A549 (cell line): ENCODE results near the gene ARID3A. TPM values are rescaled to one million over a fixed set of nuclear protein-coding genes. Genes with fewer than 3 reads are reported as not detected.
"Not testable (repeated sequence)": the region's sequence is repeated elsewhere in the genome, so short reads cannot be mapped to it uniquely, and the experiment has no call there.

Source experiments
- ATAC-seq, 2 experiments: fragments of 200-7000 bp in 1 of 2; fragments of >200 bp in 1 of 2; cut with Nextera tagmentation in 1 of 2; cut with Tn5 transposase in 1 of 2; 3 replicates each; pipeline versions ENCODE4 v1.8.0 to v1.9.1; 2018 to 2020; ENCODE audit warnings: mild to moderate bottlenecking in 1 of 2, moderate library complexity in 1 of 2
- CTCF ChIA-PET: fragments of 300-600 bp; sonication (Branson Sonifier 250); formaldehyde crosslinking; extraction: SDS; loops from one replicate; lab custom pipeline; 2021; ENCODE audit warnings: antibody characterized with exemption, inconsistent platforms; lab: Yijun Ruan, JAX
- POLR2A ChIA-PET: fragments of 350-600 bp; formaldehyde crosslinking; extraction: SDS; loops from one replicate; lab custom pipeline; 2021; ENCODE audit warnings: antibody characterized with exemption, inconsistent platforms; lab: Yijun Ruan, JAX
- DNase-seq, 2 experiments: peaks; one replicate each; pipeline versions ENCODE4 v3.0.0 to v3.0.0-alpha.2; 2011 to 2016; ENCODE audit warnings: low read depth in 1 of 2, low spot score in 1 of 2
- FAIRE-seq: peaks from 2 replicates; lab custom pipeline; 2011; peaks lifted over from hg19 to GRCh38; lab: Jason Lieb, UNC
- H3K27ac ChIP-seq, 2 experiments: fragments of >200 bp; sonication (Bioruptor Twin); formaldehyde crosslinking; 3 replicates each; pipeline ENCODE4 v1.5.1; 2016 to 2017
- H3K4me1 ChIP-seq: fragments of >200 bp; sonication (Bioruptor Twin); formaldehyde crosslinking; 3 replicates; pipeline ENCODE4 v1.6.1; 2016
- H3K4me2 ChIP-seq: fragments of >200 bp; sonication (Bioruptor Twin); formaldehyde crosslinking; 3 replicates; pipeline ENCODE4 v1.6.1; 2016
- H3K4me3 ChIP-seq: fragments of >200 bp; sonication (Bioruptor Twin); formaldehyde crosslinking; 3 replicates; pipeline ENCODE4 v1.5.1; 2016
- H3K9me3 ChIP-seq: fragments of >200 bp; sonication (Bioruptor Twin); formaldehyde crosslinking; 3 replicates; pipeline ENCODE4 v1.6.1; 2016
- BCL3 ChIP-seq: fragments of >200 bp; sonication (Bioruptor Twin); formaldehyde crosslinking; IDR thresholded peaks from 3 replicates; pipeline ENCODE4 v1.6.1; 2016
- E2F6 ChIP-seq: IDR thresholded peaks from 2 replicates; pipeline ENCODE4 v1.6.1; 2012; ENCODE audit warnings: low read depth, borderline replicate concordance
- FOXS1 ChIP-seq: fragments of 250-450 bp; sonication (Bioruptor Pico); IDR thresholded peaks from 2 replicates; pipeline ENCODE4 v1.5.0; 2020; ENCODE audit warnings: mild to moderate bottlenecking, moderate library complexity
- HOXB5 ChIP-seq: fragments of 250-450 bp; sonication (Bioruptor Pico); IDR thresholded peaks from 2 replicates; pipeline ENCODE4 v1.5.0; 2020; ENCODE audit warnings: mild to moderate bottlenecking, moderate library complexity
- JUN ChIP-seq, 2 experiments: fragments of >200 bp; sonication (Bioruptor Twin); formaldehyde crosslinking; IDR thresholded peaks; 2 replicates in 1 of 2; 3 replicates in 1 of 2; pipeline ENCODE4 v1.6.1; 2016 to 2017
- JUNB ChIP-seq: fragments of >200 bp; sonication (Bioruptor Twin); formaldehyde crosslinking; IDR thresholded peaks from 2 replicates; pipeline ENCODE4 v1.6.1; 2016
- KDM5A ChIP-seq: fragments of 200-600 bp; sonication (generic); IDR thresholded peaks from 2 replicates; pipeline ENCODE4 v1.6.1; 2016; ENCODE audit warnings: antibody characterized with exemption, mild to moderate bottlenecking
- MAFK ChIP-seq: fragments of 450-650 bp; IDR thresholded peaks from 2 replicates; pipeline ENCODE4 v1.6.1; 2014; ENCODE audit not compliant: partially characterized antibody
- PBX3 ChIP-seq: IDR thresholded peaks from 2 replicates; pipeline ENCODE4 v1.6.1; 2012
- PHF8 ChIP-seq: fragments of 200-600 bp; sonication (generic); IDR thresholded peaks from 2 replicates; pipeline ENCODE4 v1.6.1; 2016; ENCODE audit warnings: low read depth, mild to moderate bottlenecking, antibody characterized with exemption, moderate library complexity, borderline replicate concordance
- POLR2A ChIP-seq: IDR thresholded peaks from 2 replicates; pipeline ENCODE4 v1.6.1; 2012; ENCODE audit warnings: mild to moderate bottlenecking, low read length
- RARB ChIP-seq: fragments of 250-450 bp; sonication (Bioruptor Pico); IDR thresholded peaks from 2 replicates; pipeline ENCODE4 v1.8.0; 2021; ENCODE audit warnings: mild to moderate bottlenecking, moderate library complexity
- ZFP36 ChIP-seq: fragments of 450-650 bp; IDR thresholded peaks from 2 replicates; pipeline ENCODE4 v1.6.1; 2014; ENCODE audit warnings: borderline replicate concordance; ENCODE audit not compliant: partially characterized antibody
- WGBS: methylation state at CpG from one replicate; pipeline ENCODE4 v1.1.6; 2017; ENCODE audit errors: missing lambda C conversion rate; 5-methylcytosine and 5-hydroxymethylcytosine counted together
- polyA plus RNA-seq, 4 experiments: library from polyadenylated mRNA; depleted of rRNA in 3 of 4; stranded (reverse); fragments of >200 nt; fragmentation: RNase III in 1 of 4; extraction: RNeasy Plus Mini Kit Qiagen cat#74134 plus additional on column Dnase treatment in 1 of 4; gene quantifications; 2 replicates in 3 of 4; 3 replicates in 1 of 4; pipeline ENCODE4 v1.2.3, GENCODE V29; 2011 to 2017
- small RNA-seq, 6 experiments: library from RNA; depleted of rRNA; stranded (forward); fragments of <200 nt; gene quantifications; one replicate each; pipeline ENCODE3, GENCODE V24; 2012

Gene ARID3A
- polyA plus RNA-seq, 2 of the 4 experiments (the other 2 are of a cell fraction), result 3.3 to 6.1 TPM

GRCh38 chr19:1019980-1020867 lies 94.4 kb downstream of the ARID3A start:
- Histone ChIP-seq H3K4me1 (peaks cover 38% of the 10 kb centered on the region), H3K4me2 (peak overlapping the region; percentile 92)
- FAIRE-seq, result no peak
- ChIA-PET CTCF (interaction anchor here (1.1 to 1.5 kb wide), 3 partner anchors 10 to 224 kb away, joined by 3 to 4 read pairs (median 3); no protein-coding TSS in a partner anchor), POLR2A (interaction anchor here (1.0 kb wide), 1 partner anchor 84 kb away, joined by 3 read pairs; the partner anchor contains the start of gene GPX4)
- no peak for ATAC-seq
- 0 out of 2 replicates have a peak, but pooled peaks have one; percentile 2 for TF ChIP-seq E2F6
- TF ChIP-seq PHF8, result 0 out of 2 replicates have a peak, but pooled peaks have one; percentile 25
- TF ChIP-seq KDM5A, result 0 out of 2 replicates have a peak, but pooled peaks have one; percentile 20
- TF ChIP-seq JUNB, result no peak
- TF ChIP-seq, all 56 proteins: peak for 3
- Histone ChIP-seq H3K4me3 (peak overlapping the region; percentile 81), H3K27ac (peak overlapping the region; percentile 95 to 98), H3K9me3 (no peaks in the 10 kb centered on the region)
- no peak for DNase-seq
- WGBS, result 4% methylated on average over 39 of the region's 60 CpGs

GRCh38 chr19:1020868-1021425 lies 95.1 kb downstream of the ARID3A start, which contains the start of gene TMEM259:
TSS of gene TMEM259 (minus strand) at chr19:1021123. CDS start at chr19:1020996, 127 bp downstream.
- no peak for FAIRE-seq
- WGBS, result 2% methylated on average over 8 of the region's 68 CpGs
- Histone ChIP-seq H3K4me2 (peak within 1 kb of the TSS; percentile 92), H3K27ac (peak within 1 kb of the TSS; percentile 95 to 98), H3K4me1 (peaks cover 38% of the 10 kb centered on the region), H3K9me3 (no peaks in the 10 kb centered on the region), H3K4me3 (peak within 1 kb of the TSS; percentile 81)
- peak; percentile 75 to 96 for DNase-seq
- ChIA-PET POLR2A (interaction anchor here (0.6 to 1.5 kb wide), 6 partner anchors 19 to 248 kb away, joined by 3 to 5 read pairs (median 3); partner anchors contain the start of genes ABCA7, CIRBP, GPX4 and WDR18), CTCF (interaction anchor here (1.1 to 1.3 kb wide), 2 partner anchors 11 to 35 kb away, joined by 3 to 4 read pairs; no protein-coding TSS in a partner anchor)
- TF ChIP-seq BCL3, result 0 out of 3 replicates have a peak, but pooled peaks have one; percentile 29
- TF ChIP-seq JUN (IDR thresholded peaks at IDR 0.05), result peak; percentile 47 to 77; a peak in 4 of 5 replicates
- TF ChIP-seq FOXS1 (CRISPR knock-in tag), result no peak
- TF ChIP-seq RARB, result no peak
- TF ChIP-seq POLR2A, result peak; percentile 54
- peak; percentile 10 for TF ChIP-seq MAFK
- 0 out of 2 replicates have a peak, but pooled peaks have one; percentile 10 for TF ChIP-seq PBX3
- 0 out of 2 replicates have a peak, but pooled peaks have one; percentile 1 for TF ChIP-seq PHF8
- TF ChIP-seq HOXB5 (CRISPR knock-in tag), result no peak
- ATAC-seq, result peak; percentile 88 to 89

- H3K4me2 ChIP-seq, H3K4me1 ChIP-seq, FAIRE-seq, H3K4me3 ChIP-seq, DNase-seq, ATAC-seq, H3K9me3 ChIP-seq, H3K27ac ChIP-seq: not testable (repeated sequence)
- 73% methylated on average over 5 of the region's 5 CpGs for WGBS
- POLR2A ChIA-PET, result interaction anchor here (0.7 kb wide), 1 partner anchor 1008 kb away, joined by 3 read pairs; no protein-coding TSS in a partner anchor
- CTCF ChIA-PET, result interaction anchor here (0.6 to 1.2 kb wide), 3 partner anchors 17 to 217 kb away, joined by 3 to 4 read pairs (median 3); no protein-coding TSS in a partner anchor
These were observed 98.0 kb downstream of the ARID3A start for GRCh38 chr19:1023883-1024188.

- H3K9me3 ChIP-seq, FAIRE-seq, ATAC-seq, H3K4me1 ChIP-seq, POLR2A ChIA-PET, DNase-seq, H3K4me3 ChIP-seq, H3K4me2 ChIP-seq, H3K27ac ChIP-seq: not testable (repeated sequence)
- TF ChIP-seq ZFP36, result peak; percentile 41
- CTCF ChIA-PET, result interaction anchor here (0.8 kb wide), 1 partner anchor 219 kb away, joined by 3 read pairs; no protein-coding TSS in a partner anchor
- WGBS, result 83% methylated on average over 6 of the region's 6 CpGs
These were observed 99.2 kb downstream of the ARID3A start for GRCh38 chr19:1025080-1025479.

Small RNA genes lying within 50 kb of the gene (small RNA-seq; reads per million reads assigned to genes)
- gene RNU6-2, result 0.08 to 18.1 (median 4.7) reads per million in 6 experiments
- gene RNU6-9, result 1.6 to 1,108 (median 141) reads per million in 6 experiments

Other genes starting within 250 kb of the ARID3A start
- gene FSTL3, start 249.6 kb upstream of the ARID3A start, polyA plus RNA-seq (2011; rRNA removed), result 45.5 and 58.1 TPM in 2 replicates
- 110 to 131 TPM (median 118 TPM) in 3 replicates for gene FSTL3, start 249.6 kb upstream of the ARID3A start, polyA plus RNA-seq (2017; fragmentation: RNase III; extraction: RNeasy Plus Mini Kit Qiagen cat#74134 plus additional on column Dnase treatment)
- gene PRSS57, start 230.6 kb upstream of the ARID3A start, polyA plus RNA-seq (2011; rRNA removed), result 0.10 TPM in 1 of 2 replicates, not detected in the other
- gene PRSS57, start 230.6 kb upstream of the ARID3A start, polyA plus RNA-seq (2017; fragmentation: RNase III; extraction: RNeasy Plus Mini Kit Qiagen cat#74134 plus additional on column Dnase treatment), result not detected in 3 replicates
- gene PALM, start 217.1 kb upstream of the ARID3A start, polyA plus RNA-seq (2011; rRNA removed), result 2.0 and 3.0 TPM in 2 replicates
- 11.4 to 17.5 TPM (median 15.7 TPM) in 3 replicates for gene PALM, start 217.1 kb upstream of the ARID3A start, polyA plus RNA-seq (2017; fragmentation: RNase III; extraction: RNeasy Plus Mini Kit Qiagen cat#74134 plus additional on column Dnase treatment)
- gene MISP, start 174.9 kb upstream of the ARID3A start, polyA plus RNA-seq (2011; rRNA removed), result 38.3 and 46.5 TPM in 2 replicates
- 56.9 to 62.7 TPM (median 61.4 TPM) in 3 replicates for gene MISP, start 174.9 kb upstream of the ARID3A start, polyA plus RNA-seq (2017; fragmentation: RNase III; extraction: RNeasy Plus Mini Kit Qiagen cat#74134 plus additional on column Dnase treatment)
- 144 and 207 TPM in 2 replicates for gene PTBP1, start 128.6 kb upstream of the ARID3A start, polyA plus RNA-seq (2011; rRNA removed)
- 264 to 299 TPM (median 285 TPM) in 3 replicates for gene PTBP1, start 128.6 kb upstream of the ARID3A start, polyA plus RNA-seq (2017; fragmentation: RNase III; extraction: RNeasy Plus Mini Kit Qiagen cat#74134 plus additional on column Dnase treatment)
- gene PLPPR3, start 104.1 kb upstream of the ARID3A start, polyA plus RNA-seq (2011; rRNA removed), result 2.6 and 3.2 TPM in 2 replicates
- 3.5 to 4.2 TPM (median 3.7 TPM) in 3 replicates for gene PLPPR3, start 104.1 kb upstream of the ARID3A start, polyA plus RNA-seq (2017; fragmentation: RNase III; extraction: RNeasy Plus Mini Kit Qiagen cat#74134 plus additional on column Dnase treatment)
- 0.15 and 0.31 TPM in 2 replicates for gene AZU1, start 98.2 kb upstream of the ARID3A start, polyA plus RNA-seq (2011; rRNA removed)
- gene AZU1, start 98.2 kb upstream of the ARID3A start, polyA plus RNA-seq (2017; fragmentation: RNase III; extraction: RNeasy Plus Mini Kit Qiagen cat#74134 plus additional on column Dnase treatment), result 0.26 to 0.55 TPM (median 0.32 TPM) in 3 replicates
- gene PRTN3, start 85.0 kb upstream of the ARID3A start, polyA plus RNA-seq (2011; rRNA removed), result 0.21 and 0.36 TPM in 2 replicates
- gene PRTN3, start 85.0 kb upstream of the ARID3A start, polyA plus RNA-seq (2017; fragmentation: RNase III; extraction: RNeasy Plus Mini Kit Qiagen cat#74134 plus additional on column Dnase treatment), result 0.18 to 0.39 TPM (median 0.24 TPM) in 3 replicates
- 0.15 and 0.35 TPM in 2 replicates for gene ELANE, start 73.7 kb upstream of the ARID3A start, polyA plus RNA-seq (2011; rRNA removed)
- 0.14 to 0.15 TPM (median 0.15 TPM) in 3 replicates for gene ELANE, start 73.7 kb upstream of the ARID3A start, polyA plus RNA-seq (2017; fragmentation: RNase III; extraction: RNeasy Plus Mini Kit Qiagen cat#74134 plus additional on column Dnase treatment)
- gene CFD, start 66.4 kb upstream of the ARID3A start, polyA plus RNA-seq (2011; rRNA removed), result 7.6 TPM in 2 replicates
- 13.8 to 14.8 TPM (median 14.3 TPM) in 3 replicates for gene CFD, start 66.4 kb upstream of the ARID3A start, polyA plus RNA-seq (2017; fragmentation: RNase III; extraction: RNeasy Plus Mini Kit Qiagen cat#74134 plus additional on column Dnase treatment)
- 8.0 TPM in 2 replicates for gene MED16, start 32.8 kb upstream of the ARID3A start, polyA plus RNA-seq (2011; rRNA removed)
- gene MED16, start 32.8 kb upstream of the ARID3A start, polyA plus RNA-seq (2017; fragmentation: RNase III; extraction: RNeasy Plus Mini Kit Qiagen cat#74134 plus additional on column Dnase treatment), result 11.9 to 13.9 TPM (median 12.7 TPM) in 3 replicates
- gene RNU6-9, start 32.6 kb upstream of the ARID3A start, polyA plus RNA-seq (2011; rRNA removed), result not detected in 2 replicates
- not detected in 3 replicates for gene RNU6-9, start 32.6 kb upstream of the ARID3A start, polyA plus RNA-seq (2017; fragmentation: RNase III; extraction: RNeasy Plus Mini Kit Qiagen cat#74134 plus additional on column Dnase treatment)
- gene R3HDM4, start 12.8 kb upstream of the ARID3A start, polyA plus RNA-seq (2011; rRNA removed), result 16.9 and 22.7 TPM in 2 replicates
- 18.8 to 24.8 TPM (median 20.7 TPM) in 3 replicates for gene R3HDM4, start 12.8 kb upstream of the ARID3A start, polyA plus RNA-seq (2017; fragmentation: RNase III; extraction: RNeasy Plus Mini Kit Qiagen cat#74134 plus additional on column Dnase treatment)
- 0.05 and 0.14 TPM in 2 replicates for gene KISS1R, start 8.7 kb upstream of the ARID3A start, polyA plus RNA-seq (2011; rRNA removed)
- gene KISS1R, start 8.7 kb upstream of the ARID3A start, polyA plus RNA-seq (2017; fragmentation: RNase III; extraction: RNeasy Plus Mini Kit Qiagen cat#74134 plus additional on column Dnase treatment), result 0.18 to 0.79 TPM (median 0.38 TPM) in 3 replicates
- gene WDR18, start 58.3 kb downstream of the ARID3A start, polyA plus RNA-seq (2011; rRNA removed), result 22.2 and 23.8 TPM in 2 replicates
- 41.7 to 48.9 TPM (median 48.1 TPM) in 3 replicates for gene WDR18, start 58.3 kb downstream of the ARID3A start, polyA plus RNA-seq (2017; fragmentation: RNase III; extraction: RNeasy Plus Mini Kit Qiagen cat#74134 plus additional on column Dnase treatment)
- gene GRIN3B, start 74.4 kb downstream of the ARID3A start, polyA plus RNA-seq (2011; rRNA removed), result 0.65 and 0.67 TPM in 2 replicates
- 1.1 to 1.5 TPM (median 1.5 TPM) in 3 replicates for gene GRIN3B, start 74.4 kb downstream of the ARID3A start, polyA plus RNA-seq (2017; fragmentation: RNase III; extraction: RNeasy Plus Mini Kit Qiagen cat#74134 plus additional on column Dnase treatment)
- 45.6 and 53.3 TPM in 2 replicates for gene TMEM259, start 95.1 kb downstream of the ARID3A start, polyA plus RNA-seq (2011; rRNA removed)
- gene TMEM259, start 95.1 kb downstream of the ARID3A start, polyA plus RNA-seq (2017; fragmentation: RNase III; extraction: RNeasy Plus Mini Kit Qiagen cat#74134 plus additional on column Dnase treatment), result 71.1 to 82.2 TPM (median 78.3 TPM) in 3 replicates
- not detected in 2 replicates for gene RNU6-2, start 95.5 kb downstream of the ARID3A start, polyA plus RNA-seq (2011; rRNA removed)
- not detected in 3 replicates for gene RNU6-2, start 95.5 kb downstream of the ARID3A start, polyA plus RNA-seq (2017; fragmentation: RNase III; extraction: RNeasy Plus Mini Kit Qiagen cat#74134 plus additional on column Dnase treatment)
- gene CNN2, start 100.6 kb downstream of the ARID3A start, polyA plus RNA-seq (2011; rRNA removed), result 31.7 and 32.2 TPM in 2 replicates
- gene CNN2, start 100.6 kb downstream of the ARID3A start, polyA plus RNA-seq (2017; fragmentation: RNase III; extraction: RNeasy Plus Mini Kit Qiagen cat#74134 plus additional on column Dnase treatment), result 99.3 to 115 TPM (median 101 TPM) in 3 replicates
- gene ABCA7, start 114.1 kb downstream of the ARID3A start, polyA plus RNA-seq (2011; rRNA removed), result 5.0 and 6.6 TPM in 2 replicates
- gene ABCA7, start 114.1 kb downstream of the ARID3A start, polyA plus RNA-seq (2017; fragmentation: RNase III; extraction: RNeasy Plus Mini Kit Qiagen cat#74134 plus additional on column Dnase treatment), result 8.8 to 13.5 TPM (median 12.6 TPM) in 3 replicates
- gene ARHGAP45, start 141.1 kb downstream of the ARID3A start, polyA plus RNA-seq (2011; rRNA removed), result 0.48 and 1.2 TPM in 2 replicates
- 1.5 to 1.9 TPM (median 1.8 TPM) in 3 replicates for gene ARHGAP45, start 141.1 kb downstream of the ARID3A start, polyA plus RNA-seq (2017; fragmentation: RNase III; extraction: RNeasy Plus Mini Kit Qiagen cat#74134 plus additional on column Dnase treatment)
- gene POLR2E, start 169.3 kb downstream of the ARID3A start, polyA plus RNA-seq (2011; rRNA removed), result 81.0 and 99.6 TPM in 2 replicates
- 170 to 181 TPM (median 172 TPM) in 3 replicates for gene POLR2E, start 169.3 kb downstream of the ARID3A start, polyA plus RNA-seq (2017; fragmentation: RNase III; extraction: RNeasy Plus Mini Kit Qiagen cat#74134 plus additional on column Dnase treatment)
- 223 and 248 TPM in 2 replicates for gene GPX4, start 178.0 kb downstream of the ARID3A start, polyA plus RNA-seq (2011; rRNA removed)
- 370 to 402 TPM (median 394 TPM) in 3 replicates for gene GPX4, start 178.0 kb downstream of the ARID3A start, polyA plus RNA-seq (2017; fragmentation: RNase III; extraction: RNeasy Plus Mini Kit Qiagen cat#74134 plus additional on column Dnase treatment)
- 6.8 and 8.4 TPM in 2 replicates for gene SBNO2, start 248.2 kb downstream of the ARID3A start, polyA plus RNA-seq (2011; rRNA removed)
- 27.0 to 32.0 TPM (median 27.7 TPM) in 3 replicates for gene SBNO2, start 248.2 kb downstream of the ARID3A start, polyA plus RNA-seq (2017; fragmentation: RNase III; extraction: RNeasy Plus Mini Kit Qiagen cat#74134 plus additional on column Dnase treatment)